Suprapubic skin (tissue), 3 donors: ENCODE results near the gene ARHGEF17.

Experiments
- POLR2AphosphoS5 ChIP-seq, 3 donors: sonication (generic); formaldehyde crosslinking; IDR thresholded peaks; one replicate each; pipeline ENCODE4 v1.6.1; 2017; ENCODE audit warnings: antibody characterized with exemption in 3 of 3
- TF ChIP-seq, protein P1 (sequence below), 2 donors: fragments of 200-600 bp in 1 of 2; fragments of 450-650 bp in 1 of 2; sonication (generic) in 1 of 2; IDR thresholded peaks; one replicate each; pipeline ENCODE4 v1.5.1; 2016 to 2019; ENCODE audit warnings: antibody characterized with exemption in 2 of 2, mild to moderate bottlenecking in 1 of 2, moderate library complexity in 1 of 2

DNA sequence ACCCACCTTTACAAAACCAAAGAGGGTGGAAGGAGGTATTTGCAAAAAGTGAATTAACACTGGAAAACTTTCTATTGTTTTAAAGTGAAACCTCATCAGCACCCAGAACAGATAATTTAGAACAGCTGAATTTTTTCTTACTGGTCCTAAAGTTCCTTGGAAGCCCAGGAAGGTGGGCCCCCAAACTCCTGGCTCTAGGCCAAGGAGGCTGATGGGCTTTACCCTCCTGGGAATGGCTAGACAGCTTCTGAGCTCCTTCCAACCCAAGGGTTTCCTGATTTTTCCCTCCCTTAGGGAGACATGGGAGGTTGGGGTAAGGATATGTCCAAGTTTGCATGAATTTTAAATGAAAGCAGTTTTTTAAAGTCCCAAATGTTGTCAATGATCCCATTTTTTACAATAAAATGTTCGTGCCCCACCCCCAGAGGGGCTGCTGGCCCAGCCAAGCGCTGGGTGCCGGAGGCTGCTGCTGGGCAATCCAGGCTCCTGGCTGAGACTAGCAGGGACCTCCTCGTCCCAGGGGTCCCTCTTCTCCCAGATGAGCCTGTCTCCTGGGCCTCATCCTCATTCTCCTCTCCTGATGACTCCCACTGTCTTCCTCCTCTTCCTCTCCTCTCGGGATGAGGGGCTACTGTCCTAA lies 96.5 kb downstream of the ARHGEF17 start:
- TF ChIP-seq, protein P1, sequence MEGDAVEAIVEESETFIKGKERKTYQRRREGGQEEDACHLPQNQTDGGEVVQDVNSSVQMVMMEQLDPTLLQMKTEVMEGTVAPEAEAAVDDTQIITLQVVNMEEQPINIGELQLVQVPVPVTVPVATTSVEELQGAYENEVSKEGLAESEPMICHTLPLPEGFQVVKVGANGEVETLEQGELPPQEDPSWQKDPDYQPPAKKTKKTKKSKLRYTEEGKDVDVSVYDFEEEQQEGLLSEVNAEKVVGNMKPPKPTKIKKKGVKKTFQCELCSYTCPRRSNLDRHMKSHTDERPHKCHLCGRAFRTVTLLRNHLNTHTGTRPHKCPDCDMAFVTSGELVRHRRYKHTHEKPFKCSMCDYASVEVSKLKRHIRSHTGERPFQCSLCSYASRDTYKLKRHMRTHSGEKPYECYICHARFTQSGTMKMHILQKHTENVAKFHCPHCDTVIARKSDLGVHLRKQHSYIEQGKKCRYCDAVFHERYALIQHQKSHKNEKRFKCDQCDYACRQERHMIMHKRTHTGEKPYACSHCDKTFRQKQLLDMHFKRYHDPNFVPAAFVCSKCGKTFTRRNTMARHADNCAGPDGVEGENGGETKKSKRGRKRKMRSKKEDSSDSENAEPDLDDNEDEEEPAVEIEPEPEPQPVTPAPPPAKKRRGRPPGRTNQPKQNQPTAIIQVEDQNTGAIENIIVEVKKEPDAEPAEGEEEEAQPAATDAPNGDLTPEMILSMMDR (IDR thresholded peaks at IDR 0.05), result no peak
- no peak for TF ChIP-seq POLR2AphosphoS5 (IDR thresholded peaks at IDR 0.05)
